HEK293 (cell line): ENCODE results near the gene IFRD2.

ENCODE experiments used
- KLF10 ChIP-seq: fragments of 450-650 bp; IDR thresholded peaks from 2 replicates; pipeline ENCODE4 v1.5.1; 2018; ENCODE audit warnings: missing biosample characterization, mild to moderate bottlenecking, missing genetic modification characterization
- ZBTB8A ChIP-seq: fragments of 450-650 bp; formaldehyde crosslinking; IDR thresholded peaks from 2 replicates; pipeline ENCODE4 v1.5.1; 2016; ENCODE audit warnings: missing biosample characterization, missing genetic modification characterization
- ZNF24 ChIP-seq: fragments of 450-650 bp; formaldehyde crosslinking; IDR thresholded peaks from 2 replicates; pipeline ENCODE4 v1.5.1; 2016; ENCODE audit warnings: missing biosample characterization, missing genetic modification characterization
- ZNF274 ChIP-seq, 2 experiments: fragments of 200-500 bp in 1 of 2; fragments of 450-650 bp in 1 of 2; sonication (Bioruptor generic) in 1 of 2; formaldehyde crosslinking in 1 of 2; IDR thresholded peaks; 2 replicates each; pipeline versions ENCODE4 v1.5.1 to v1.6.1; 2014 to 2016; ENCODE audit warnings: borderline replicate concordance in 1 of 2, inconsistent platforms in 1 of 2, low read length in 1 of 2, missing biosample characterization in 1 of 2, missing genetic modification characterization in 1 of 2
- ZNF785 ChIP-seq: fragments of 450-650 bp; formaldehyde crosslinking; IDR thresholded peaks from 2 replicates; pipeline ENCODE4 v1.5.1; 2016; ENCODE audit warnings: missing biosample characterization, missing genetic modification characterization
- TF ChIP-seq, protein P1 (sequence below): fragments of 450-650 bp; formaldehyde crosslinking; IDR thresholded peaks from 2 replicates; pipeline ENCODE4 v1.5.1; 2016; ENCODE audit warnings: missing biosample characterization, missing genetic modification characterization, low read depth
- TF ChIP-seq, protein P2 (sequence below): fragments of 450-650 bp; formaldehyde crosslinking; IDR thresholded peaks from 2 replicates; pipeline ENCODE4 v1.5.1; 2016; ENCODE audit warnings: missing biosample characterization, missing genetic modification characterization, low read depth
- TF ChIP-seq, protein P3 (sequence below): fragments of 450-650 bp; formaldehyde crosslinking; IDR thresholded peaks from 2 replicates; pipeline ENCODE4 v1.5.1; 2016; ENCODE audit warnings: missing biosample characterization, missing genetic modification characterization
- TF ChIP-seq, protein P4 (sequence below): fragments of 450-650 bp; formaldehyde crosslinking; IDR thresholded peaks from 2 replicates; pipeline ENCODE4 v1.5.1; 2016; ENCODE audit warnings: missing biosample characterization, missing genetic modification characterization

DNA sequence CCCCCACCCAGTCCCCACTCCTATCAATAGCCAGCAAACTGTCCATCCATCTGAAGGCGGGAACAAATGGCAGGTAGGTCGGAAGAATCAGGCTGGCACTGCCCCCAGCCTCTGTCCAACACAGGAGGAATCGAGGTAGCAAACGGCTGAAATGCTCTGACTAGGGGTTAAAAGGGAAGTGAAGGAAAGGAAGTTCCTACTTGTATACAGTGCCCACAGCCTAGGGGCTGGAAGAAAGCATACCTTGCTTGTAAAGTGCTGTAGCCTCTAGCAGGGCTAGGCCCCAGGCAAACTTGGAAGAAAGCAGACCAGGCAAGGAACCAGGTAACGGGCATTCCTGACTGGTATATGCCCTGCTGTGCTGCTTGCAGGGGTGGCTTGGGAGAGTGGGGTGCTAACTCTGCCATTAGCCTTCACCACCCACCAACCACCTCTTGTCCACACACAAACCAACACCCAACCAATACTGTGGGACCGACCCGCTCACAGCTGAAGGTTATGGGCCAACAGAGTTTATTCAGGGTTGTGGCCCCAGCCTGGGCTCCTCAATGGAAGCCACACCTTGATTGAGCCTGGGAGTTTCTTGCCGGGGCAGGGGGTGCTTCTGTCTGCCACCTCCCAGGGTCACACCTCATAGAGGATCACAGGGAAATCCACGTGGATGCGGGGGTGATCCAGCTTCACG, 33.4 kb upstream of the IFRD2 start:
- TF ChIP-seq, protein P1, sequence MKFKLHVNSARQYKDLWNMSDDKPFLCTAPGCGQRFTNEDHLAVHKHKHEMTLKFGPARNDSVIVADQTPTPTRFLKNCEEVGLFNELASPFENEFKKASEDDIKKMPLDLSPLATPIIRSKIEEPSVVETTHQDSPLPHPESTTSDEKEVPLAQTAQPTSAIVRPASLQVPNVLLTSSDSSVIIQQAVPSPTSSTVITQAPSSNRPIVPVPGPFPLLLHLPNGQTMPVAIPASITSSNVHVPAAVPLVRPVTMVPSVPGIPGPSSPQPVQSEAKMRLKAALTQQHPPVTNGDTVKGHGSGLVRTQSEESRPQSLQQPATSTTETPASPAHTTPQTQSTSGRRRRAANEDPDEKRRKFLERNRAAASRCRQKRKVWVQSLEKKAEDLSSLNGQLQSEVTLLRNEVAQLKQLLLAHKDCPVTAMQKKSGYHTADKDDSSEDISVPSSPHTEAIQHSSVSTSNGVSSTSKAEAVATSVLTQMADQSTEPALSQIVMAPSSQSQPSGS: no peak
- TF ChIP-seq, protein P2, sequence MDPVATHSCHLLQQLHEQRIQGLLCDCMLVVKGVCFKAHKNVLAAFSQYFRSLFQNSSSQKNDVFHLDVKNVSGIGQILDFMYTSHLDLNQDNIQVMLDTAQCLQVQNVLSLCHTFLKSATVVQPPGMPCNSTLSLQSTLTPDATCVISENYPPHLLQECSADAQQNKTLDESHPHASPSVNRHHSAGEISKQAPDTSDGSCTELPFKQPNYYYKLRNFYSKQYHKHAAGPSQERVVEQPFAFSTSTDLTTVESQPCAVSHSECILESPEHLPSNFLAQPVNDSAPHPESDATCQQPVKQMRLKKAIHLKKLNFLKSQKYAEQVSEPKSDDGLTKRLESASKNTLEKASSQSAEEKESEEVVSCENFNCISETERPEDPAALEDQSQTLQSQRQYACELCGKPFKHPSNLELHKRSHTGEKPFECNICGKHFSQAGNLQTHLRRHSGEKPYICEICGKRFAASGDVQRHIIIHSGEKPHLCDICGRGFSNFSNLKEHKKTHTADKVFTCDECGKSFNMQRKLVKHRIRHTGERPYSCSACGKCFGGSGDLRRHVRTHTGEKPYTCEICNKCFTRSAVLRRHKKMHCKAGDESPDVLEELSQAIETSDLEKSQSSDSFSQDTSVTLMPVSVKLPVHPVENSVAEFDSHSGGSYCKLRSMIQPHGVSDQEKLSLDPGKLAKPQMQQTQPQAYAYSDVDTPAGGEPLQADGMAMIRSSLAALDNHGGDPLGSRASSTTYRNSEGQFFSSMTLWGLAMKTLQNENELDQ (tag by site-specific recombination): no peak
- TF ChIP-seq KLF10 (no peak), ZNF274 (IDR thresholded peaks at IDR 0.05; ENCODE audit: low read length) (no peak), ZNF274 (tag by site-specific recombination; IDR thresholded peaks at IDR 0.05; ENCODE audit: borderline replicate concordance) (no peak), ZBTB8A (no peak), ZNF785 (tag by site-specific recombination) (no peak), ZNF24 (tag by site-specific recombination) (no peak)
- TF ChIP-seq, protein P3, sequence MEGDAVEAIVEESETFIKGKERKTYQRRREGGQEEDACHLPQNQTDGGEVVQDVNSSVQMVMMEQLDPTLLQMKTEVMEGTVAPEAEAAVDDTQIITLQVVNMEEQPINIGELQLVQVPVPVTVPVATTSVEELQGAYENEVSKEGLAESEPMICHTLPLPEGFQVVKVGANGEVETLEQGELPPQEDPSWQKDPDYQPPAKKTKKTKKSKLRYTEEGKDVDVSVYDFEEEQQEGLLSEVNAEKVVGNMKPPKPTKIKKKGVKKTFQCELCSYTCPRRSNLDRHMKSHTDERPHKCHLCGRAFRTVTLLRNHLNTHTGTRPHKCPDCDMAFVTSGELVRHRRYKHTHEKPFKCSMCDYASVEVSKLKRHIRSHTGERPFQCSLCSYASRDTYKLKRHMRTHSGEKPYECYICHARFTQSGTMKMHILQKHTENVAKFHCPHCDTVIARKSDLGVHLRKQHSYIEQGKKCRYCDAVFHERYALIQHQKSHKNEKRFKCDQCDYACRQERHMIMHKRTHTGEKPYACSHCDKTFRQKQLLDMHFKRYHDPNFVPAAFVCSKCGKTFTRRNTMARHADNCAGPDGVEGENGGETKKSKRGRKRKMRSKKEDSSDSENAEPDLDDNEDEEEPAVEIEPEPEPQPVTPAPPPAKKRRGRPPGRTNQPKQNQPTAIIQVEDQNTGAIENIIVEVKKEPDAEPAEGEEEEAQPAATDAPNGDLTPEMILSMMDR (tag by site-specific recombination): no peak
- TF ChIP-seq, protein P4, sequence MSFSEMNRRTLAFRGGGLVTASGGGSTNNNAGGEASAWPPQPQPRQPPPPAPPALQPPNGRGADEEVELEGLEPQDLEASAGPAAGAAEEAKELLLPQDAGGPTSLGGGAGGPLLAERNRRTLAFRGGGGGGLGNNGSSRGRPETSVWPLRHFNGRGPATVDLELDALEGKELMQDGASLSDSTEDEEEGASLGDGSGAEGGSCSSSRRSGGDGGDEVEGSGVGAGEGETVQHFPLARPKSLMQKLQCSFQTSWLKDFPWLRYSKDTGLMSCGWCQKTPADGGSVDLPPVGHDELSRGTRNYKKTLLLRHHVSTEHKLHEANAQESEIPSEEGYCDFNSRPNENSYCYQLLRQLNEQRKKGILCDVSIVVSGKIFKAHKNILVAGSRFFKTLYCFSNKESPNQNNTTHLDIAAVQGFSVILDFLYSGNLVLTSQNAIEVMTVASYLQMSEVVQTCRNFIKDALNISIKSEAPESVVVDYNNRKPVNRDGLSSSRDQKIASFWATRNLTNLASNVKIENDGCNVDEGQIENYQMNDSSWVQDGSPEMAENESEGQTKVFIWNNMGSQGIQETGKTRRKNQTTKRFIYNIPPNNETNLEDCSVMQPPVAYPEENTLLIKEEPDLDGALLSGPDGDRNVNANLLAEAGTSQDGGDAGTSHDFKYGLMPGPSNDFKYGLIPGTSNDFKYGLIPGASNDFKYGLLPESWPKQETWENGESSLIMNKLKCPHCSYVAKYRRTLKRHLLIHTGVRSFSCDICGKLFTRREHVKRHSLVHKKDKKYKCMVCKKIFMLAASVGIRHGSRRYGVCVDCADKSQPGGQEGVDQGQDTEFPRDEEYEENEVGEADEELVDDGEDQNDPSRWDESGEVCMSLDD (tag by site-specific recombination): no peak
